Karpas-422 (cell line): Measurements from ENCODE around the gene MEP1B. TPM values are rescaled to one million over a fixed set of nuclear protein-coding genes. Genes with fewer than 3 reads are reported as not detected.
"Not testable (repeated sequence)": the region's sequence is repeated elsewhere in the genome, so short reads cannot be mapped to it uniquely, and the experiment has no call there.

Experiments
- DNase-seq: peaks from one replicate; pipeline ENCODE4 v3.0.0-alpha.2; 2015
- H2AFZ ChIP-seq: fragments of 200-600 bp; sonication (generic); 2 replicates; pipeline ENCODE4 v1.6.1; 2014; ENCODE audit warnings: antibody characterized with exemption, low read length, mixed read lengths
- H3K27ac ChIP-seq: fragments of 200-600 bp; sonication (generic); 2 replicates; pipeline ENCODE4 v1.5.1; 2014; ENCODE audit warnings: mild to moderate bottlenecking, low read length, moderate library complexity
- H3K27me3 ChIP-seq: fragments of 200-600 bp; sonication (generic); 2 replicates; pipeline ENCODE4 v1.6.1; 2014; ENCODE audit warnings: low read length, mixed read lengths
- H3K36me3 ChIP-seq: fragments of 200-600 bp; sonication (generic); 2 replicates; pipeline ENCODE4 v1.6.1; 2014; ENCODE audit warnings: low read length, mixed read lengths; ENCODE audit not compliant: insufficient read depth
- H3K4me1 ChIP-seq: fragments of 200-600 bp; sonication (generic); 2 replicates; pipeline ENCODE4 v1.6.1; 2014; ENCODE audit warnings: mild to moderate bottlenecking, low read length, mixed read lengths
- H3K4me2 ChIP-seq: fragments of 200-600 bp; sonication (generic); 2 replicates; pipeline ENCODE4 v1.6.1; 2014; ENCODE audit warnings: low read length, low read depth, mild to moderate bottlenecking; ENCODE audit not compliant: poor library complexity, severe bottlenecking
- H3K4me3 ChIP-seq: fragments of 200-600 bp; sonication (generic); 2 replicates; pipeline ENCODE4 v1.5.1; 2014; ENCODE audit warnings: mild to moderate bottlenecking, antibody characterized with exemption, low read length, mixed read lengths
- H3K79me2 ChIP-seq: fragments of 200-600 bp; sonication (generic); 2 replicates; pipeline ENCODE4 v1.6.1; 2014; ENCODE audit warnings: mild to moderate bottlenecking, low read length, mixed read lengths
- H3K9ac ChIP-seq: fragments of 200-600 bp; sonication (generic); 2 replicates; pipeline ENCODE4 v1.6.0; 2014; ENCODE audit warnings: low read length
- H3K9me2 ChIP-seq: fragments of 200-600 bp; sonication (generic), shearing (Covaris generic); replicated peaks from 2 replicates; pipeline ENCODE4 v1.6.0; 2014; ENCODE audit warnings: mild to moderate bottlenecking, low read length, moderate library complexity; ENCODE audit not compliant: insufficient read depth
- H3K9me3 ChIP-seq: fragments of 300-700, 200-600 bp; sonication (generic); 2 replicates; pipeline ENCODE4 v1.6.1; 2014; ENCODE audit warnings: low read length, mixed read lengths
- H4K20me1 ChIP-seq: fragments of 200-600 bp; sonication (generic); 2 replicates; pipeline ENCODE4 v1.6.1; 2014; ENCODE audit warnings: mild to moderate bottlenecking, antibody characterized with exemption, low read length, low read depth; ENCODE audit not compliant: insufficient read depth
- total RNA-seq: library from RNA; depleted of rRNA; stranded (reverse); fragments of >200 nt; shearing (Covaris generic); gene quantifications from 2 replicates; pipeline ENCODE4 v1.2.3, GENCODE V29; 2014; ENCODE audit warnings: low replicate concordance; rRNA removed

MEP1B gene
- total RNA-seq, result not detected in 2 replicates

GRCh38 chr18:32189790-32190189 lies at the start of gene MEP1B:
TSS of gene MEP1B (plus strand) at chr18:32190039. CDS start at chr18:32190071, 32 bp downstream.
- Histone ChIP-seq H3K9ac (no peak within 1 kb of the TSS), H3K4me1 (no peaks in the 10 kb centered on the region), H2AFZ (no peak within 1 kb of the TSS), H3K4me3 (no peak within 1 kb of the TSS), H3K9me2 (no peaks in the 10 kb centered on the region), H3K27ac (no peak within 1 kb of the TSS), H3K36me3 (no peaks in the 10 kb centered on the region), H3K9me3 (no peaks in the 10 kb centered on the region), H3K79me2 (no peaks in the 10 kb centered on the region), H3K4me2 (no peak within 1 kb of the TSS), H4K20me1 (no peaks in the 10 kb centered on the region), H3K27me3 (peaks cover 3% of the 10 kb centered on the region; the same call in 1 of the 2 replicates)
- no peak for DNase-seq

- Histone ChIP-seq H3K9me3 (no peaks in the 10 kb centered on the region), H3K4me1 (no peaks in the 10 kb centered on the region), H3K4me3 (no peak overlapping the region), H2AFZ (no peak overlapping the region), H3K36me3 (no peaks in the 10 kb centered on the region), H4K20me1 (no peaks in the 10 kb centered on the region), H3K9me2 (no peaks in the 10 kb centered on the region), H3K9ac (no peak overlapping the region), H3K27me3 (no peaks in the 10 kb centered on the region), H3K79me2 (no peaks in the 10 kb centered on the region), H3K4me2 (no peak overlapping the region), H3K27ac (no peak overlapping the region)
- DNase-seq, result no peak
Observed at GRCh38 chr18:32148185-32148870, 41.5 kb upstream of the MEP1B start.

GRCh38 chr18:32152705-32153448 lies 37.0 kb upstream of the MEP1B start:
- Histone ChIP-seq H3K27me3 (no peaks in the 10 kb centered on the region), H3K36me3 (no peaks in the 10 kb centered on the region), H3K4me2 (no peak overlapping the region), H3K27ac (no peak overlapping the region), H3K9ac (no peak overlapping the region), H3K9me2 (no peaks in the 10 kb centered on the region), H3K4me1 (peaks cover 4% of the 10 kb centered on the region), H3K4me3 (no peak overlapping the region), H3K9me3 (no peaks in the 10 kb centered on the region), H3K79me2 (no peaks in the 10 kb centered on the region), H2AFZ (no peak overlapping the region), H4K20me1 (no peaks in the 10 kb centered on the region)
- no peak for DNase-seq

- Histone ChIP-seq H3K4me1 (peaks cover 5% of the 10 kb centered on the region), H3K9me3 (no peaks in the 10 kb centered on the region), H3K36me3 (no peaks in the 10 kb centered on the region), H3K9ac (no peak overlapping the region), H3K27me3 (no peaks in the 10 kb centered on the region), H3K9me2 (no peaks in the 10 kb centered on the region), H3K4me3 (no peak overlapping the region), H3K4me2 (no peak overlapping the region), H3K79me2 (no peaks in the 10 kb centered on the region), H3K27ac (no peak overlapping the region), H2AFZ (no peak overlapping the region), H4K20me1 (no peaks in the 10 kb centered on the region)
- no peak for DNase-seq
Observed at GRCh38 chr18:32156855-32157254, 33.0 kb upstream of the MEP1B start.

GRCh38 chr18:32157580-32157979 lies 32.3 kb upstream of the MEP1B start:
- no peaks in the 10 kb centered on the region for H4K20me1 ChIP-seq
- H3K4me1 ChIP-seq, result peaks cover 5% of the 10 kb centered on the region
- H3K27ac ChIP-seq, result no peak overlapping the region
- H3K9ac ChIP-seq, result no peak overlapping the region; the same call in 1 of the 2 replicates
- H3K9me2 ChIP-seq, result no peaks in the 10 kb centered on the region
- H3K79me2 ChIP-seq, result no peaks in the 10 kb centered on the region
- H3K9me3 ChIP-seq, result no peaks in the 10 kb centered on the region
- H3K4me2 ChIP-seq, result peak overlapping the region; percentile 56
- H3K4me3 ChIP-seq, result no peak overlapping the region
- no peak for DNase-seq
- H2AFZ ChIP-seq, result 0 out of 2 replicates have a peak overlapping the region, but pooled peaks have one; percentile 37
- no peaks in the 10 kb centered on the region for H3K27me3 ChIP-seq
- H3K36me3 ChIP-seq, result no peaks in the 10 kb centered on the region

- Histone ChIP-seq H3K36me3 (no peaks in the 10 kb centered on the region), H3K9me2 (no peaks in the 10 kb centered on the region), H4K20me1 (no peaks in the 10 kb centered on the region), H3K9ac (no peak overlapping the region), H3K27me3 (no peaks in the 10 kb centered on the region), H3K79me2 (no peaks in the 10 kb centered on the region), H3K4me2 (peak overlapping the region; percentile 56), H2AFZ (0 out of 2 replicates have a peak overlapping the region, but pooled peaks have one; percentile 37), H3K27ac (no peak overlapping the region), H3K9me3 (no peaks in the 10 kb centered on the region), H3K4me3 (no peak overlapping the region), H3K4me1 (peaks cover 5% of the 10 kb centered on the region)
- DNase-seq, result peak; percentile 90
Observed at GRCh38 chr18:32158108-32158624, 31.7 kb upstream of the MEP1B start.

GRCh38 chr18:32158631-32159030 lies 31.2 kb upstream of the MEP1B start:
- H3K9me2 ChIP-seq, H3K79me2 ChIP-seq, H3K4me2 ChIP-seq, H2AFZ ChIP-seq, H3K4me3 ChIP-seq, DNase-seq, H3K27ac ChIP-seq, H4K20me1 ChIP-seq, H3K36me3 ChIP-seq, H3K27me3 ChIP-seq, H3K9me3 ChIP-seq, H3K9ac ChIP-seq, H3K4me1 ChIP-seq: not testable (repeated sequence)

- no peak overlapping the region for H3K9ac ChIP-seq
- H3K9me3 ChIP-seq, result no peaks in the 10 kb centered on the region
- H3K9me2 ChIP-seq, result no peaks in the 10 kb centered on the region
- no peak overlapping the region for H3K27ac ChIP-seq
- no peaks in the 10 kb centered on the region for H3K36me3 ChIP-seq
- H3K79me2 ChIP-seq, result no peaks in the 10 kb centered on the region
- H3K4me3 ChIP-seq, result no peak overlapping the region
- no peaks in the 10 kb centered on the region for H4K20me1 ChIP-seq
- no peak overlapping the region for H2AFZ ChIP-seq
- no peak for DNase-seq
- peaks cover 5% of the 10 kb centered on the region for H3K4me1 ChIP-seq
- H3K4me2 ChIP-seq, result no peak overlapping the region
- H3K27me3 ChIP-seq, result no peaks in the 10 kb centered on the region
Observed at GRCh38 chr18:32160547-32160946, 29.3 kb upstream of the MEP1B start.
